SK-N-SH treated with all-trans-retinoic acid at 6 μM for 48 hours (cell line): ENCODE results near the gene SLC30A5.

Source experiments
- ARNTL ChIP-seq: fragments of 450-650 bp; formaldehyde crosslinking; IDR thresholded peaks from 2 replicates; pipeline ENCODE4 v1.5.0; 2020; ENCODE audit warnings: low read depth, mild to moderate bottlenecking, moderate library complexity, borderline replicate concordance
- GLIS3 ChIP-seq: fragments of 250-450 bp; sonication (Bioruptor Pico); IDR thresholded peaks from 2 replicates; pipeline ENCODE4 v1.5.0; 2020; ENCODE audit warnings: mild to moderate bottlenecking, moderate library complexity
- RARB ChIP-seq: fragments of 250-450 bp; sonication (Bioruptor Pico); IDR thresholded peaks from 2 replicates; pipeline ENCODE4 v1.8.0; 2021; ENCODE audit warnings: mild to moderate bottlenecking, moderate library complexity
- SNAI2 ChIP-seq: fragments of 250-450 bp; sonication (Bioruptor Pico); IDR thresholded peaks from 2 replicates; pipeline ENCODE4 v1.5.0; 2020; ENCODE audit warnings: mild to moderate bottlenecking, moderate library complexity
- TOX ChIP-seq: fragments of 250-450 bp; sonication (Bioruptor Pico); IDR thresholded peaks from 2 replicates; pipeline ENCODE4 v1.8.0; 2021; ENCODE audit warnings: mild to moderate bottlenecking, moderate library complexity, borderline replicate concordance

- no peak for TF ChIP-seq RARB (CRISPR knock-in tag)
- no peak for TF ChIP-seq SNAI2 (CRISPR knock-in tag)
- no peak for TF ChIP-seq ARNTL (CRISPR knock-in tag)
- TF ChIP-seq GLIS3 (CRISPR knock-in tag) = no peak
- TF ChIP-seq TOX = no peak
Observed at GRCh38 chr5:69079556-69079955, 14.3 kb upstream of the SLC30A5 start.
